ENCODE measurements around the gene ATP2A2.

GRCh38 chr12:110278255-110278536 lies 2.9 kb upstream of the ATP2A2 start:
- TF ChIP-seq, protein P1, sequence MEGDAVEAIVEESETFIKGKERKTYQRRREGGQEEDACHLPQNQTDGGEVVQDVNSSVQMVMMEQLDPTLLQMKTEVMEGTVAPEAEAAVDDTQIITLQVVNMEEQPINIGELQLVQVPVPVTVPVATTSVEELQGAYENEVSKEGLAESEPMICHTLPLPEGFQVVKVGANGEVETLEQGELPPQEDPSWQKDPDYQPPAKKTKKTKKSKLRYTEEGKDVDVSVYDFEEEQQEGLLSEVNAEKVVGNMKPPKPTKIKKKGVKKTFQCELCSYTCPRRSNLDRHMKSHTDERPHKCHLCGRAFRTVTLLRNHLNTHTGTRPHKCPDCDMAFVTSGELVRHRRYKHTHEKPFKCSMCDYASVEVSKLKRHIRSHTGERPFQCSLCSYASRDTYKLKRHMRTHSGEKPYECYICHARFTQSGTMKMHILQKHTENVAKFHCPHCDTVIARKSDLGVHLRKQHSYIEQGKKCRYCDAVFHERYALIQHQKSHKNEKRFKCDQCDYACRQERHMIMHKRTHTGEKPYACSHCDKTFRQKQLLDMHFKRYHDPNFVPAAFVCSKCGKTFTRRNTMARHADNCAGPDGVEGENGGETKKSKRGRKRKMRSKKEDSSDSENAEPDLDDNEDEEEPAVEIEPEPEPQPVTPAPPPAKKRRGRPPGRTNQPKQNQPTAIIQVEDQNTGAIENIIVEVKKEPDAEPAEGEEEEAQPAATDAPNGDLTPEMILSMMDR (IDR thresholded peaks at IDR 0.05): no peak
- TF ChIP-seq EP300 (IDR thresholded peaks at IDR 0.05): no peak
- TF ChIP-seq POLR2AphosphoS5 (IDR thresholded peaks at IDR 0.05): no peak
- TF ChIP-seq POLR2A (IDR thresholded peaks at IDR 0.05): no peak
